Mucosa of descending colon (tissue), 3 donors: ENCODE data around the gene POR. TPM values are rescaled to one million over a fixed set of nuclear protein-coding genes. Genes with fewer than 3 reads are reported as not detected.

Source experiments
- ATAC-seq: fragments of 200-7000 bp; cut with Tn5 transposase; one replicate; pipeline ENCODE4 v1.9.1; 2020; ENCODE audit warnings: mild to moderate bottlenecking, moderate library complexity
- DNase-seq, 3 donors: peaks; one replicate each; pipeline ENCODE4 v3.0.0-alpha.2; 2020
- H3K36me3 ChIP-seq: fragments of 200-600 bp; one replicate; pipeline ENCODE4 v1.8.0; 2021; ENCODE audit warnings: low read depth, mild to moderate bottlenecking
- H3K4me1 ChIP-seq: fragments of 200-600 bp; one replicate; pipeline ENCODE4 v1.8.0; 2021; ENCODE audit warnings: low read depth, mild to moderate bottlenecking
- H3K4me3 ChIP-seq: fragments of 200-600 bp; one replicate; pipeline ENCODE4 v1.8.0; 2021; ENCODE audit warnings: mild to moderate bottlenecking
- H3K9me3 ChIP-seq: fragments of 200-600 bp; one replicate; pipeline ENCODE4 v1.8.0; 2021; ENCODE audit warnings: mild to moderate bottlenecking
- CTCF ChIP-seq: fragments of 200-600 bp; IDR thresholded peaks from one replicate; pipeline ENCODE4 v1.8.0; 2022; ENCODE audit warnings: antibody characterized with exemption, mild to moderate bottlenecking
- intact Hi-C, 2 donors: fragments of 100-400 bp; cut with DNase I in 1 of 2; cut with micrococcal nuclease in 1 of 2; formaldehyde crosslinking; loops; one replicate each; pipeline versions ENCODE4 v1.11.0 to v1.11.1; 2022; cut with DNase I, micrococcal nuclease
- total RNA-seq, 3 donors: library from RNA; stranded (reverse); fragmentation: NEBNext Ultra II Directional in 2 of 3; extraction: Animal tissue kit (Norgen Biotek cat#: 25700) in 2 of 3; gene quantifications; one replicate each; pipeline versions ENCODE4 v1.2.1 to v1.2.4, GENCODE V29; 2021 to 2023
- donor health status: DM: no; HTN: no; CAD: no; lungs with moderate emphysema.
- donor health status: DM: no; HTN: no; CAD: no.
- donor health status: DM: no; HTN: yes; CAD: no.

The POR gene
- total RNA-seq, 3 donors from 2014 or later = 76.4 to 122 (median 118) TPM

- TF ChIP-seq CTCF = no peak
- Histone ChIP-seq H3K36me3 (no peaks in the 10 kb centered on the region), H3K4me1 (peaks cover 4% of the 10 kb centered on the region), H3K9me3 (no peaks in the 10 kb centered on the region), H3K4me3 (no peak overlapping the region)
- intact Hi-C loops = no loop called here
- DNase-seq (no peak), ATAC-seq (peak; percentile 53)
Observed at GRCh38 chr7:75967487-75967997, 52.6 kb downstream of the POR start.

GRCh38 chr7:75968012-75968411, 53.1 kb downstream of the POR start:
- no peak overlapping the region for H3K4me3 ChIP-seq
- ATAC-seq = no peak
- TF ChIP-seq CTCF = no peak
- intact Hi-C loops = no loop called here
- DNase-seq = no peak
- H3K36me3 ChIP-seq = no peaks in the 10 kb centered on the region
- H3K4me1 ChIP-seq = peaks cover 4% of the 10 kb centered on the region
- H3K9me3 ChIP-seq = no peaks in the 10 kb centered on the region

GRCh38 chr7:75968561-75969001, 53.6 kb downstream of the POR start:
- TF ChIP-seq CTCF = no peak
- Histone ChIP-seq H3K4me1 (peaks cover 4% of the 10 kb centered on the region), H3K9me3 (no peaks in the 10 kb centered on the region), H3K4me3 (no peak overlapping the region), H3K36me3 (no peaks in the 10 kb centered on the region)
- no peak for DNase-seq
- intact Hi-C loops = no loop called here
- ATAC-seq = no peak

- H3K4me3 ChIP-seq = no peak overlapping the region
- H3K36me3 ChIP-seq = peaks cover 3% of the 10 kb centered on the region
- no peaks in the 10 kb centered on the region for H3K9me3 ChIP-seq
- no peak for TF ChIP-seq CTCF
- ATAC-seq (peak; percentile 4), DNase-seq (no peak)
- H3K4me1 ChIP-seq = peaks cover 4% of the 10 kb centered on the region
- intact Hi-C loops = no loop called here
Observed at GRCh38 chr7:75969182-75969581, 54.2 kb downstream of the POR start.

- Histone ChIP-seq H3K4me3 (no peak overlapping the region), H3K9me3 (no peaks in the 10 kb centered on the region), H3K4me1 (peaks cover 4% of the 10 kb centered on the region), H3K36me3 (peaks cover 4% of the 10 kb centered on the region)
- intact Hi-C loops = no loop called here
- DNase-seq = no peak
- ATAC-seq = no peak
- no peak for TF ChIP-seq CTCF
Observed at GRCh38 chr7:75969704-75970498, 54.9 kb downstream of the POR start.
